Gastrocnemius medialis (tissue), 4 donors: ENCODE results near the gene STK33.

Source experiments
- POLR2A ChIP-seq, 2 donors: fragments of 450-650 bp; IDR thresholded peaks; one replicate each; pipeline ENCODE4 v1.6.1; 2017; ENCODE audit warnings: antibody characterized with exemption in 2 of 2, mild to moderate bottlenecking in 2 of 2, moderate library complexity in 2 of 2
- TF ChIP-seq, protein P1 (sequence below), 5 experiments: fragments of 450-650 bp in 3 of 5; fragments of 200-600 bp in 2 of 5; sonication (generic) in 2 of 5; IDR thresholded peaks in 4 of 5; conservative IDR thresholded peaks in 1 of 5; 1 replicate in 4 of 5; 2 replicates in 1 of 5; pipeline ENCODE4 v1.5.1; 2016 to 2019; ENCODE audit warnings: antibody characterized with exemption in 5 of 5, mild to moderate bottlenecking in 3 of 5, moderate library complexity in 3 of 5

GRCh38 chr11:8566613-8567210 is 27.3 kb downstream of the STK33 start:
- TF ChIP-seq, protein P1, sequence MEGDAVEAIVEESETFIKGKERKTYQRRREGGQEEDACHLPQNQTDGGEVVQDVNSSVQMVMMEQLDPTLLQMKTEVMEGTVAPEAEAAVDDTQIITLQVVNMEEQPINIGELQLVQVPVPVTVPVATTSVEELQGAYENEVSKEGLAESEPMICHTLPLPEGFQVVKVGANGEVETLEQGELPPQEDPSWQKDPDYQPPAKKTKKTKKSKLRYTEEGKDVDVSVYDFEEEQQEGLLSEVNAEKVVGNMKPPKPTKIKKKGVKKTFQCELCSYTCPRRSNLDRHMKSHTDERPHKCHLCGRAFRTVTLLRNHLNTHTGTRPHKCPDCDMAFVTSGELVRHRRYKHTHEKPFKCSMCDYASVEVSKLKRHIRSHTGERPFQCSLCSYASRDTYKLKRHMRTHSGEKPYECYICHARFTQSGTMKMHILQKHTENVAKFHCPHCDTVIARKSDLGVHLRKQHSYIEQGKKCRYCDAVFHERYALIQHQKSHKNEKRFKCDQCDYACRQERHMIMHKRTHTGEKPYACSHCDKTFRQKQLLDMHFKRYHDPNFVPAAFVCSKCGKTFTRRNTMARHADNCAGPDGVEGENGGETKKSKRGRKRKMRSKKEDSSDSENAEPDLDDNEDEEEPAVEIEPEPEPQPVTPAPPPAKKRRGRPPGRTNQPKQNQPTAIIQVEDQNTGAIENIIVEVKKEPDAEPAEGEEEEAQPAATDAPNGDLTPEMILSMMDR (IDR thresholded peaks at IDR 0.05 in 4 of 5, conservative IDR thresholded peaks at IDR 0.05 in 1 of 5), result peak; percentile 48 to 73 (median 56)
- no peak for TF ChIP-seq POLR2A (IDR thresholded peaks at IDR 0.05)
